HepG2 (cell line): ENCODE measurements around the gene LY6G5B.

Experiments
- EZH2 ChIP-seq: conservative IDR thresholded peaks from 2 replicates; pipeline ENCODE4 v1.6.1; 2012; ENCODE audit warnings: mild to moderate bottlenecking, low read depth, low read length, moderate library complexity
- KDM4B ChIP-seq: sonication (generic); formaldehyde crosslinking; IDR thresholded peaks from 2 replicates; pipeline ENCODE4 v1.4.0; 2020; ENCODE audit warnings: missing genetic modification reagents
- ZNF567 ChIP-seq: sonication (generic); formaldehyde crosslinking; IDR thresholded peaks from 2 replicates; pipeline ENCODE4 v1.8.1; 2023; ENCODE audit warnings: mild to moderate bottlenecking, missing genetic modification reagents, borderline replicate concordance
- TF ChIP-seq, protein P1 (sequence below), 2 experiments: IDR thresholded peaks; 2 replicates each; pipeline ENCODE4 v1.6.1; 2011 to 2012; ENCODE audit warnings: low read length in 2 of 2, borderline replicate concordance in 1 of 2, low read depth in 1 of 2, mild to moderate bottlenecking in 1 of 2, moderate library complexity in 1 of 2
- TF ChIP-seq, protein P2 (sequence below): IDR thresholded peaks from 2 replicates; pipeline ENCODE4 v1.6.1; 2016; ENCODE audit warnings: low read depth, missing genetic modification reagents, missing compliant biosample characterization
- TF ChIP-seq, protein P3 (sequence below): sonication (generic); formaldehyde crosslinking; IDR thresholded peaks from 2 replicates; pipeline ENCODE4 v1.4.0; 2020; ENCODE audit warnings: low read depth, mild to moderate bottlenecking, missing genetic modification reagents
- TF ChIP-seq, protein P4 (sequence below): sonication (generic); formaldehyde crosslinking; IDR thresholded peaks from 2 replicates; pipeline ENCODE4 v1.5.0; 2020; ENCODE audit warnings: mild to moderate bottlenecking, missing genetic modification reagents, moderate library complexity

DNA sequence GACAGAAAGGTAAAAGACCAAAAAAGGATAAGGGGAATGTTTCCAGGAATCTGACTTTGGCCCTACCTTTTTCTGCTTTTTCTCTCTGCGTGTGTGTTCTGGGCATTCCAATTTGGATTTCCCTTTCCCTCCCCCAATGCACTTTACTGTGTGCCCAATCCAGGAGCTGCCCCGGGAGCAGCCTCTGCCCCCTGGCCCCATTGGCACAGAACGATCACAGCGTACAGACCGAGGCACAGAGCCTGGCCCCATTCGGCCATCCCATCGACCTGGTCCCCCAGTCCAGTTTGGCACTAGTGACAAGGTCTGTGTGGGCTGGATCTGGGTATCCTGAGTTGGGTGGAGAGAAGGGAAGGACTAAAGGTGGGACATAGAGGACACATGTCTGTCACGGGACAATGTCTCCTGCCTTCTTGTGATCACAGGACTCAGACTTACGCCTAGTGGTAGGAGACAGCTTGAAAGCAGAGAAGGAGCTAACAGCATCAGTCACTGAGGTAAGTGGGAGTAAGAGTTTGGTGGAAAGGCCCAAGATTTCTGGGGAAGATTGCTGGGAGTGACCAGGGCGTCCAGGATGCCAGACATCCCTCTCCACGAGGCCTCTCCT is 34.7 kb upstream of the LY6G5B start:
- TF ChIP-seq, protein P1, sequence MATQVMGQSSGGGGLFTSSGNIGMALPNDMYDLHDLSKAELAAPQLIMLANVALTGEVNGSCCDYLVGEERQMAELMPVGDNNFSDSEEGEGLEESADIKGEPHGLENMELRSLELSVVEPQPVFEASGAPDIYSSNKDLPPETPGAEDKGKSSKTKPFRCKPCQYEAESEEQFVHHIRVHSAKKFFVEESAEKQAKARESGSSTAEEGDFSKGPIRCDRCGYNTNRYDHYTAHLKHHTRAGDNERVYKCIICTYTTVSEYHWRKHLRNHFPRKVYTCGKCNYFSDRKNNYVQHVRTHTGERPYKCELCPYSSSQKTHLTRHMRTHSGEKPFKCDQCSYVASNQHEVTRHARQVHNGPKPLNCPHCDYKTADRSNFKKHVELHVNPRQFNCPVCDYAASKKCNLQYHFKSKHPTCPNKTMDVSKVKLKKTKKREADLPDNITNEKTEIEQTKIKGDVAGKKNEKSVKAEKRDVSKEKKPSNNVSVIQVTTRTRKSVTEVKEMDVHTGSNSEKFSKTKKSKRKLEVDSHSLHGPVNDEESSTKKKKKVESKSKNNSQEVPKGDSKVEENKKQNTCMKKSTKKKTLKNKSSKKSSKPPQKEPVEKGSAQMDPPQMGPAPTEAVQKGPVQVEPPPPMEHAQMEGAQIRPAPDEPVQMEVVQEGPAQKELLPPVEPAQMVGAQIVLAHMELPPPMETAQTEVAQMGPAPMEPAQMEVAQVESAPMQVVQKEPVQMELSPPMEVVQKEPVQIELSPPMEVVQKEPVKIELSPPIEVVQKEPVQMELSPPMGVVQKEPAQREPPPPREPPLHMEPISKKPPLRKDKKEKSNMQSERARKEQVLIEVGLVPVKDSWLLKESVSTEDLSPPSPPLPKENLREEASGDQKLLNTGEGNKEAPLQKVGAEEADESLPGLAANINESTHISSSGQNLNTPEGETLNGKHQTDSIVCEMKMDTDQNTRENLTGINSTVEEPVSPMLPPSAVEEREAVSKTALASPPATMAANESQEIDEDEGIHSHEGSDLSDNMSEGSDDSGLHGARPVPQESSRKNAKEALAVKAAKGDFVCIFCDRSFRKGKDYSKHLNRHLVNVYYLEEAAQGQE (IDR thresholded peaks at IDR 0.05; ENCODE audit: borderline replicate concordance in 1 of 2, low read depth in 1 of 2, low read length in 2 of 2) = no peak
- TF ChIP-seq KDM4B (CRISPR knock-in tag) = no peak
- TF ChIP-seq, protein P2, sequence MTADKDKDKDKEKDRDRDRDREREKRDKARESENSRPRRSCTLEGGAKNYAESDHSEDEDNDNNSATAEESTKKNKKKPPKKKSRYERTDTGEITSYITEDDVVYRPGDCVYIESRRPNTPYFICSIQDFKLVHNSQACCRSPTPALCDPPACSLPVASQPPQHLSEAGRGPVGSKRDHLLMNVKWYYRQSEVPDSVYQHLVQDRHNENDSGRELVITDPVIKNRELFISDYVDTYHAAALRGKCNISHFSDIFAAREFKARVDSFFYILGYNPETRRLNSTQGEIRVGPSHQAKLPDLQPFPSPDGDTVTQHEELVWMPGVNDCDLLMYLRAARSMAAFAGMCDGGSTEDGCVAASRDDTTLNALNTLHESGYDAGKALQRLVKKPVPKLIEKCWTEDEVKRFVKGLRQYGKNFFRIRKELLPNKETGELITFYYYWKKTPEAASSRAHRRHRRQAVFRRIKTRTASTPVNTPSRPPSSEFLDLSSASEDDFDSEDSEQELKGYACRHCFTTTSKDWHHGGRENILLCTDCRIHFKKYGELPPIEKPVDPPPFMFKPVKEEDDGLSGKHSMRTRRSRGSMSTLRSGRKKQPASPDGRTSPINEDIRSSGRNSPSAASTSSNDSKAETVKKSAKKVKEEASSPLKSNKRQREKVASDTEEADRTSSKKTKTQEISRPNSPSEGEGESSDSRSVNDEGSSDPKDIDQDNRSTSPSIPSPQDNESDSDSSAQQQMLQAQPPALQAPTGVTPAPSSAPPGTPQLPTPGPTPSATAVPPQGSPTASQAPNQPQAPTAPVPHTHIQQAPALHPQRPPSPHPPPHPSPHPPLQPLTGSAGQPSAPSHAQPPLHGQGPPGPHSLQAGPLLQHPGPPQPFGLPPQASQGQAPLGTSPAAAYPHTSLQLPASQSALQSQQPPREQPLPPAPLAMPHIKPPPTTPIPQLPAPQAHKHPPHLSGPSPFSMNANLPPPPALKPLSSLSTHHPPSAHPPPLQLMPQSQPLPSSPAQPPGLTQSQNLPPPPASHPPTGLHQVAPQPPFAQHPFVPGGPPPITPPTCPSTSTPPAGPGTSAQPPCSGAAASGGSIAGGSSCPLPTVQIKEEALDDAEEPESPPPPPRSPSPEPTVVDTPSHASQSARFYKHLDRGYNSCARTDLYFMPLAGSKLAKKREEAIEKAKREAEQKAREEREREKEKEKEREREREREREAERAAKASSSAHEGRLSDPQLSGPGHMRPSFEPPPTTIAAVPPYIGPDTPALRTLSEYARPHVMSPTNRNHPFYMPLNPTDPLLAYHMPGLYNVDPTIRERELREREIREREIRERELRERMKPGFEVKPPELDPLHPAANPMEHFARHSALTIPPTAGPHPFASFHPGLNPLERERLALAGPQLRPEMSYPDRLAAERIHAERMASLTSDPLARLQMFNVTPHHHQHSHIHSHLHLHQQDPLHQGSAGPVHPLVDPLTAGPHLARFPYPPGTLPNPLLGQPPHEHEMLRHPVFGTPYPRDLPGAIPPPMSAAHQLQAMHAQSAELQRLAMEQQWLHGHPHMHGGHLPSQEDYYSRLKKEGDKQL (CRISPR knock-in tag) = no peak
- no peak for TF ChIP-seq ZNF567 (CRISPR knock-in tag)
- TF ChIP-seq EZH2 = no peak
- TF ChIP-seq, protein P3, sequence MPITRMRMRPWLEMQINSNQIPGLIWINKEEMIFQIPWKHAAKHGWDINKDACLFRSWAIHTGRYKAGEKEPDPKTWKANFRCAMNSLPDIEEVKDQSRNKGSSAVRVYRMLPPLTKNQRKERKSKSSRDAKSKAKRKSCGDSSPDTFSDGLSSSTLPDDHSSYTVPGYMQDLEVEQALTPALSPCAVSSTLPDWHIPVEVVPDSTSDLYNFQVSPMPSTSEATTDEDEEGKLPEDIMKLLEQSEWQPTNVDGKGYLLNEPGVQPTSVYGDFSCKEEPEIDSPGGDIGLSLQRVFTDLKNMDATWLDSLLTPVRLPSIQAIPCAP (CRISPR knock-in tag) = no peak
- TF ChIP-seq, protein P4, sequence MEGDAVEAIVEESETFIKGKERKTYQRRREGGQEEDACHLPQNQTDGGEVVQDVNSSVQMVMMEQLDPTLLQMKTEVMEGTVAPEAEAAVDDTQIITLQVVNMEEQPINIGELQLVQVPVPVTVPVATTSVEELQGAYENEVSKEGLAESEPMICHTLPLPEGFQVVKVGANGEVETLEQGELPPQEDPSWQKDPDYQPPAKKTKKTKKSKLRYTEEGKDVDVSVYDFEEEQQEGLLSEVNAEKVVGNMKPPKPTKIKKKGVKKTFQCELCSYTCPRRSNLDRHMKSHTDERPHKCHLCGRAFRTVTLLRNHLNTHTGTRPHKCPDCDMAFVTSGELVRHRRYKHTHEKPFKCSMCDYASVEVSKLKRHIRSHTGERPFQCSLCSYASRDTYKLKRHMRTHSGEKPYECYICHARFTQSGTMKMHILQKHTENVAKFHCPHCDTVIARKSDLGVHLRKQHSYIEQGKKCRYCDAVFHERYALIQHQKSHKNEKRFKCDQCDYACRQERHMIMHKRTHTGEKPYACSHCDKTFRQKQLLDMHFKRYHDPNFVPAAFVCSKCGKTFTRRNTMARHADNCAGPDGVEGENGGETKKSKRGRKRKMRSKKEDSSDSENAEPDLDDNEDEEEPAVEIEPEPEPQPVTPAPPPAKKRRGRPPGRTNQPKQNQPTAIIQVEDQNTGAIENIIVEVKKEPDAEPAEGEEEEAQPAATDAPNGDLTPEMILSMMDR (CRISPR knock-in tag) = no peak
